Panc1 (cell line): Measurements from ENCODE around the gene ECHDC1. TPM values are rescaled to one million over a fixed set of nuclear protein-coding genes. Genes with fewer than 3 reads are reported as not detected.

ENCODE experiments used
- ATAC-seq: fragments of 200-7000 bp; cut with Tn5 transposase; 2 replicates; pipeline ENCODE4 v1.9.1; 2020; ENCODE audit warnings: mild to moderate bottlenecking, moderate library complexity
- BruUV-seq: library from RNA; stranded (reverse); fragments of 400-500 nt; replicated peaks from 2 replicates; lab custom pipeline; 2021; lab: Mats Ljungman, UMichigan
- CTCF ChIA-PET: fragments of 300-600 bp; sonication (Branson Sonifier 250); formaldehyde crosslinking; loops from one replicate; lab custom pipeline; 2022; ENCODE audit warnings: antibody characterized with exemption; lab: Charles Lee
- POLR2A ChIA-PET: fragments of 300-600 bp; sonication (Branson Sonifier 250); formaldehyde crosslinking; loops from one replicate; lab custom pipeline; 2022; ENCODE audit warnings: antibody characterized with exemption; lab: Charles Lee
- DNase-seq: peaks from one replicate; pipeline ENCODE4 v3.0.0-alpha.2; 2010; ENCODE audit warnings: low read depth, low spot score
- H3K27ac ChIP-seq: 2 replicates; pipeline ENCODE4 v1.5.1; 2011; ENCODE audit warnings: mild to moderate bottlenecking, low read length, inconsistent platforms
- H3K27me3 ChIP-seq: fragments of 200-500 bp; sonication (Bioruptor generic); 2 replicates; pipeline ENCODE4 v1.6.0; 2014; ENCODE audit warnings: low read length, inconsistent platforms; ENCODE audit not compliant: control insufficient read depth, insufficient read depth
- H3K36me3 ChIP-seq: fragments of 200-500 bp; sonication (Bioruptor generic); 2 replicates; pipeline ENCODE4 v1.5.1; 2014; ENCODE audit warnings: inconsistent platforms, mild to moderate bottlenecking, low read length, moderate library complexity; ENCODE audit not compliant: control insufficient read depth, insufficient read depth
- H3K4me1 ChIP-seq: 2 replicates; pipeline ENCODE4 v1.5.1; 2011; ENCODE audit warnings: inconsistent platforms, mild to moderate bottlenecking, low read length, moderate library complexity; ENCODE audit not compliant: control insufficient read depth, insufficient read depth
- H3K4me3 ChIP-seq, 2 experiments: 2 replicates each; pipeline ENCODE4 v1.5.1; 2011 to 2012; ENCODE audit warnings: low read depth in 2 of 2, low read length in 2 of 2, mild to moderate bottlenecking in 2 of 2, inconsistent platforms in 1 of 2, moderate library complexity in 1 of 2
- H3K9me3 ChIP-seq: fragments of 200-500 bp; sonication (Bioruptor generic); 2 replicates; pipeline ENCODE4 v1.5.1; 2014; ENCODE audit warnings: low read depth, mild to moderate bottlenecking, inconsistent platforms, low read length, moderate library complexity; ENCODE audit not compliant: control insufficient read depth, insufficient read depth
- POLR2AphosphoS5 ChIP-seq: IDR thresholded peaks from 2 replicates; pipeline ENCODE4 v1.6.1; 2012; ENCODE audit warnings: mild to moderate bottlenecking, low read depth, low read length, moderate library complexity
- SIN3A ChIP-seq: IDR thresholded peaks from 2 replicates; pipeline ENCODE4 v1.6.1; 2012; ENCODE audit warnings: low read depth, mild to moderate bottlenecking, low read length, moderate library complexity, borderline replicate concordance; ENCODE audit not compliant: insufficient read depth
- TCF7L2 ChIP-seq: IDR thresholded peaks from 2 replicates; pipeline ENCODE4 v1.6.1; 2011; ENCODE audit warnings: mild to moderate bottlenecking, low read depth, low read length, inconsistent platforms
- in situ Hi-C: cut with HindIII; loops from 2 replicates; pipeline ENCODE4 v1.10.0; 2016; ENCODE audit warnings: low sequenced_read_pairs, low pct_unique_long_range_greater_than_20kb
- intact Hi-C: fragments of 100-400 bp; cut with micrococcal nuclease; formaldehyde crosslinking; loops from one replicate; pipeline ENCODE4 v1.10.0; 2022; ENCODE audit not compliant: unreplicated experiment
- total RNA-seq: library from RNA; stranded (reverse); gene quantifications from one replicate; pipeline ENCODE4 v1.2.1, GENCODE V29; 2021; ENCODE audit not compliant: unreplicated experiment
- TF ChIP-seq, protein P1 (sequence below), 2 experiments: IDR thresholded peaks; 2 replicates each; pipeline ENCODE4 v1.6.1; 2011 to 2012; ENCODE audit warnings: low read depth in 2 of 2, control low read depth in 1 of 2, low read length in 1 of 2, mild to moderate bottlenecking in 1 of 2, moderate library complexity in 1 of 2; ENCODE audit not compliant: insufficient read depth in 1 of 2
- TF ChIP-seq, protein P2 (sequence below): fragments of 450-650 bp; IDR thresholded peaks from 2 replicates; pipeline ENCODE4 v1.5.1; 2017; ENCODE audit warnings: mild to moderate bottlenecking

The ECHDC1 gene
- total RNA-seq, 1 experiment from 2014 or later, result 81.9 TPM

DNA sequence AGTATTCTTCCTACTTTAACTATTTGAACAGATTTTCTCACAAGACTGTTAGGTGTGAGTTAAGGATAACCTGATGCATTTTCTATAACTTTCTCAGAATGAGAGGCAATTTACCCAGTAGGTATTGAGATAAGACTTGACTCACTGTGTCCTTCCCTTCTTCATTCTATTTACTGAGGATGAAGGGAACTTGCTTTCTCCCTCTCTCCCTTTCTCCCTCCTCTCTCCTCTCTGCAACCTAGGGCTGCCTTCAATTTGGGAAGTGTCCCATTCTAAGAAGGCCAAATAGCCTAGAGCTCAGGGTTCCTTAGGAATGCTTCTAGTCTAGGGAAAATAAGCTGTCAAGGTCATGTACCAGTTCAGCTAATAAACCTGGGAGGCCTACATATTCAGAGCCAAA, 3.2 kb downstream of the ECHDC1 start:
- Histone ChIP-seq H3K36me3 (peaks cover 5% of the 10 kb centered on the region; the same call in 1 of the 2 replicates), H3K27me3 (no peaks in the 10 kb centered on the region), H3K4me3 (no peak overlapping the region), H3K27ac (peak overlapping the region; percentile 3; the same call in 1 of the 2 replicates), H3K4me1 (peaks cover 32% of the 10 kb centered on the region), H3K9me3 (no peaks in the 10 kb centered on the region)
- ChIA-PET CTCF (no interaction called here), POLR2A (interaction anchor here (0.5 kb wide), 1 partner anchor 73 kb away, joined by 6 read pairs; the partner anchor contains the start of gene RNF146)
- in situ Hi-C loops, result loop anchor here (5.0 kb wide), 1 partner anchor 102 kb away; no protein-coding TSS in a partner anchor
- intact Hi-C loops, result loop anchor here (5.0 kb wide), 1 partner anchor 82 kb away; no protein-coding TSS in a partner anchor
- no peak for DNase-seq
- TF ChIP-seq, protein P1, sequence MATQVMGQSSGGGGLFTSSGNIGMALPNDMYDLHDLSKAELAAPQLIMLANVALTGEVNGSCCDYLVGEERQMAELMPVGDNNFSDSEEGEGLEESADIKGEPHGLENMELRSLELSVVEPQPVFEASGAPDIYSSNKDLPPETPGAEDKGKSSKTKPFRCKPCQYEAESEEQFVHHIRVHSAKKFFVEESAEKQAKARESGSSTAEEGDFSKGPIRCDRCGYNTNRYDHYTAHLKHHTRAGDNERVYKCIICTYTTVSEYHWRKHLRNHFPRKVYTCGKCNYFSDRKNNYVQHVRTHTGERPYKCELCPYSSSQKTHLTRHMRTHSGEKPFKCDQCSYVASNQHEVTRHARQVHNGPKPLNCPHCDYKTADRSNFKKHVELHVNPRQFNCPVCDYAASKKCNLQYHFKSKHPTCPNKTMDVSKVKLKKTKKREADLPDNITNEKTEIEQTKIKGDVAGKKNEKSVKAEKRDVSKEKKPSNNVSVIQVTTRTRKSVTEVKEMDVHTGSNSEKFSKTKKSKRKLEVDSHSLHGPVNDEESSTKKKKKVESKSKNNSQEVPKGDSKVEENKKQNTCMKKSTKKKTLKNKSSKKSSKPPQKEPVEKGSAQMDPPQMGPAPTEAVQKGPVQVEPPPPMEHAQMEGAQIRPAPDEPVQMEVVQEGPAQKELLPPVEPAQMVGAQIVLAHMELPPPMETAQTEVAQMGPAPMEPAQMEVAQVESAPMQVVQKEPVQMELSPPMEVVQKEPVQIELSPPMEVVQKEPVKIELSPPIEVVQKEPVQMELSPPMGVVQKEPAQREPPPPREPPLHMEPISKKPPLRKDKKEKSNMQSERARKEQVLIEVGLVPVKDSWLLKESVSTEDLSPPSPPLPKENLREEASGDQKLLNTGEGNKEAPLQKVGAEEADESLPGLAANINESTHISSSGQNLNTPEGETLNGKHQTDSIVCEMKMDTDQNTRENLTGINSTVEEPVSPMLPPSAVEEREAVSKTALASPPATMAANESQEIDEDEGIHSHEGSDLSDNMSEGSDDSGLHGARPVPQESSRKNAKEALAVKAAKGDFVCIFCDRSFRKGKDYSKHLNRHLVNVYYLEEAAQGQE (IDR thresholded peaks at IDR 0.05; ENCODE audit: insufficient read depth in 1 of 2, low read depth in 2 of 2, low read length in 1 of 2), result no peak
- no peak for TF ChIP-seq SIN3A
- no peak for ATAC-seq
- BruUV-seq, result no TSS peak

DNA sequence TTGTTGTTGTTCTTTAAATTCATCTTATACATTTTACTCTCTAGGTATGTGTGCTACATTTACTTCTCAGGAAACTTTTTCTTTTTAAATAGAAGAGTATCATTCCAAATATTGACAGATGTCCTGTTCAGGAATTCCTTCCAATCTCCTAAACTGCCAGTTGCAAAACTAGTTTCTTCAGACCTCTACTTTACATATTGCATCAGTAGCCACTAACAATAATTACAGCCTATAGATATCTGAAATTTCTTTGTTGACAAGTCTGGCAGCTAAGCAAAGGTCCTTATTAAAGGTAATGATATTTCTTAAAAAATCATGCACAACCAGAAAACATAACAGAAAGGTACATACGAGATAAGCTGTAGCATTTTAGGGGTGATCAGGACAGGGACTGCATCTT, 4.5 kb downstream of the ECHDC1 start:
- POLR2A ChIA-PET, result no interaction called here
- intact Hi-C loops (no loop called here), in situ Hi-C loops (no loop called here)
- no TSS peak for BruUV-seq
- Histone ChIP-seq H3K27ac (no peak overlapping the region), H3K36me3 (peaks cover 3% of the 10 kb centered on the region; the same call in 1 of the 2 replicates), H3K4me1 (peaks cover 26% of the 10 kb centered on the region), H3K27me3 (no peaks in the 10 kb centered on the region), H3K4me3 (no peak overlapping the region), H3K9me3 (no peaks in the 10 kb centered on the region)
- ATAC-seq (no peak), DNase-seq (no peak)
- TF ChIP-seq, protein P1 (IDR thresholded peaks at IDR 0.05; ENCODE audit: insufficient read depth in 1 of 2, low read depth in 2 of 2, low read length in 1 of 2), result no peak
- TF ChIP-seq, protein P2, sequence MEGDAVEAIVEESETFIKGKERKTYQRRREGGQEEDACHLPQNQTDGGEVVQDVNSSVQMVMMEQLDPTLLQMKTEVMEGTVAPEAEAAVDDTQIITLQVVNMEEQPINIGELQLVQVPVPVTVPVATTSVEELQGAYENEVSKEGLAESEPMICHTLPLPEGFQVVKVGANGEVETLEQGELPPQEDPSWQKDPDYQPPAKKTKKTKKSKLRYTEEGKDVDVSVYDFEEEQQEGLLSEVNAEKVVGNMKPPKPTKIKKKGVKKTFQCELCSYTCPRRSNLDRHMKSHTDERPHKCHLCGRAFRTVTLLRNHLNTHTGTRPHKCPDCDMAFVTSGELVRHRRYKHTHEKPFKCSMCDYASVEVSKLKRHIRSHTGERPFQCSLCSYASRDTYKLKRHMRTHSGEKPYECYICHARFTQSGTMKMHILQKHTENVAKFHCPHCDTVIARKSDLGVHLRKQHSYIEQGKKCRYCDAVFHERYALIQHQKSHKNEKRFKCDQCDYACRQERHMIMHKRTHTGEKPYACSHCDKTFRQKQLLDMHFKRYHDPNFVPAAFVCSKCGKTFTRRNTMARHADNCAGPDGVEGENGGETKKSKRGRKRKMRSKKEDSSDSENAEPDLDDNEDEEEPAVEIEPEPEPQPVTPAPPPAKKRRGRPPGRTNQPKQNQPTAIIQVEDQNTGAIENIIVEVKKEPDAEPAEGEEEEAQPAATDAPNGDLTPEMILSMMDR, result no peak
- TF ChIP-seq POLR2AphosphoS5 (no peak), TCF7L2 (no peak), SIN3A (no peak)
- CTCF ChIA-PET, result no interaction called here
